ENCODE data around the gene RASA4B. TPM values are rescaled to one million over a fixed set of nuclear protein-coding genes. Genes with fewer than 3 reads are reported as not detected.
"Not testable (repeated sequence)": the region's sequence is repeated elsewhere in the genome, so short reads cannot be mapped to it uniquely, and the experiment has no call there.

Gene RASA4B
- total RNA-seq (22.5 TPM), polyA plus RNA-seq (ENCODE audit: insufficient read depth, low read depth, low replicate concordance) (24.0 TPM)
- long read RNA-seq, donor 1, partial matches to known transcripts: 0 of 1 reads
- long read RNA-seq, donor 1, other reads (novel, unspliced or antisense): 0 of 1 reads
- long read RNA-seq, donor 2, partial matches to known transcripts: 0 of 1 reads
- long read RNA-seq, donor 2, other reads (novel, unspliced or antisense): 0 of 1 reads
- long read RNA-seq, donor 3: 0 reads
- long read RNA-seq, donor 4: 0 reads
- long read RNA-seq, donor 5: 0 reads
- long read RNA-seq, donor 6, partial matches to known transcripts: 0 of 2 reads
- long read RNA-seq, donor 6, other reads (novel, unspliced or antisense): 0 of 2 reads
- long read RNA-seq, donor 7, partial matches to known transcripts: 1 of 6 reads
- long read RNA-seq, donor 7, other reads (novel, unspliced or antisense): 3 of 6 reads
- long read RNA-seq, donor 8: 0 reads
- long read RNA-seq, donor 9: 0 reads
- long read RNA-seq, donor 10, partial matches to known transcripts: 0 of 1 reads
- long read RNA-seq, donor 10, other reads (novel, unspliced or antisense): 0 of 1 reads

DNA sequence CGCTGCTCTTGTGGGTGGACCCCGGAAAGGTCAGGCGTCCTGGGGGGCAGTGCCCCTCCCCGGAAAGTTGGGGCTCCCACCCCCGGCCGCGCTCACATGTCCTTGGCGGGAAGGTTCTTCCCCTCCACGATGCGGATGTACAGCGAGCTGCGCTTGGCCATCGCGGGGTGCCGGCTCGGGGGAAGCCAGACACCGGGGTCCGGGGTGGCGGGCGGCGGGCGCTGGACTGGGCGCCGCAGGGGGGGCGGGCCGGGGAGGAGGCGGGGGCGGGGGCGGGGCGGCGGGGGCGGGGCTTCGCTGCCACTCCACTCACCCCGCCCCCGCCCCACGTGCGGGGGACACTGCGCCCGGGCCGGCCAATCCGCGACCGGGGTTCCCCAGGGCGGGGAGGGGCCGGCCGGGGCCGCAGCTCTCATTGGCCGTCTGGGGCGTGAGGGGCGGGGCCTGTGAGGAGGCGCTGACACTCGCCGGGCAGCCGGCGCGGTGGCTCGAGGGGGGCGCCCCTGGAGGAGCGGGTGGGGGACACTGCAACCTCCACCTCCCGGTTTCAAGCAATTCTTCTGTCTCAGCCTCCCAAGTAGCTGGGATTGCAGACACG, at the start of gene RASA4B:
RASA4B (minus strand) TSS at position 228 of the 598 bp plus-strand sequence; CDS start at position 161, 67 bp downstream.
- H3K4me3 ChIP-seq (ENCODE audit: low read length in 3 of 3); H3K27ac ChIP-seq (ENCODE audit: low read depth in 2 of 2, low read length in 2 of 2); H3K9ac ChIP-seq (ENCODE audit: low read length in 3 of 3); H3K36me3 ChIP-seq (ENCODE audit: control insufficient read depth in 2 of 3, insufficient read depth in 3 of 3, low read length in 3 of 3); FAIRE-seq; H3K9me3 ChIP-seq (ENCODE audit: control insufficient read depth in 2 of 3, insufficient read depth in 1 of 3, low read length in 3 of 3); H3K27me3 ChIP-seq (ENCODE audit: control insufficient read depth, insufficient read depth, low read length); intact Hi-C loops (cut with DNase I); H3K4me1 ChIP-seq (ENCODE audit: control insufficient read depth in 2 of 3, insufficient read depth in 2 of 3, low read depth in 1 of 3, low read length in 3 of 3): not testable (repeated sequence)
- peak in 4 of 5 donors; percentile 6 to 63 (median 10) for DNase-seq

DNA sequence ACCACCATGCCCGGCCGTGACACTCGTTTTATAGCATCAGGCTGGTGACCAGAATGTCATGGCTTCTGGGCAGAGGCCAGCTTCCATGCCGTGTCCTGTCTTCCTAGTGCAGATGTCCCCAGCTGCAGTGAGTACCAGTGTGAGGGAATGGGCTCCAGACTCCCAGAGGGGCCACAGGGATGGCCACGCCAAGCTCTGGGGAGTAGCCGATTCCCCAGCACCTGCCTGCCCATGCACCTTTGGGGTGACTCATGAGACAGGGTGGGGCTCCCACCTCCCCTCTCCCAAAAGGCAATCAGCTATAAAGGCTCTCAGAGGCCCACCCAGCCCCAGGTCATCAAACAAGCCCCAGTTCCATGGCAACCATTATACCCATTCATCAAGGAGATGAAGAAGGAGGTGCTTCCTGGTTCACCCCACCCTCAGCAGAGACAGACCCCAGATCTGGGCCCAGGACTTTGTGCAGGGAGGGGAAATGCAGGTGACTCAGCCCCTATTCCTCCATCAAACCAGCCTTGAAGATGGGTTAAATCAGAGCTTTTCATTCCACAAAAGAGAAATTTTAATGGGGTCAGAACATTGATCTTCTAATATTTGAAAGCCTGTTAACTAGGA, 33.3 kb upstream of the RASA4B start, which contains the start of gene SPDYE2:
SPDYE2 (plus strand) TSS at position 419 of the 615 bp plus-strand sequence. CDS start 2,030 bp downstream, outside the sequence.
- H3K9ac ChIP-seq (ENCODE audit: low read length in 3 of 3); H3K4me3 ChIP-seq (ENCODE audit: low read length in 3 of 3); H3K4me1 ChIP-seq (ENCODE audit: control insufficient read depth in 2 of 3, insufficient read depth in 2 of 3, low read depth in 1 of 3, low read length in 3 of 3); H3K36me3 ChIP-seq (ENCODE audit: control insufficient read depth in 2 of 3, insufficient read depth in 3 of 3, low read length in 3 of 3); H3K27me3 ChIP-seq (ENCODE audit: control insufficient read depth, insufficient read depth, low read length); intact Hi-C loops (cut with DNase I); H3K27ac ChIP-seq (ENCODE audit: low read depth in 2 of 2, low read length in 2 of 2); DNase-seq; FAIRE-seq; H3K9me3 ChIP-seq (ENCODE audit: control insufficient read depth in 2 of 3, insufficient read depth in 1 of 3, low read length in 3 of 3): not testable (repeated sequence)

DNA sequence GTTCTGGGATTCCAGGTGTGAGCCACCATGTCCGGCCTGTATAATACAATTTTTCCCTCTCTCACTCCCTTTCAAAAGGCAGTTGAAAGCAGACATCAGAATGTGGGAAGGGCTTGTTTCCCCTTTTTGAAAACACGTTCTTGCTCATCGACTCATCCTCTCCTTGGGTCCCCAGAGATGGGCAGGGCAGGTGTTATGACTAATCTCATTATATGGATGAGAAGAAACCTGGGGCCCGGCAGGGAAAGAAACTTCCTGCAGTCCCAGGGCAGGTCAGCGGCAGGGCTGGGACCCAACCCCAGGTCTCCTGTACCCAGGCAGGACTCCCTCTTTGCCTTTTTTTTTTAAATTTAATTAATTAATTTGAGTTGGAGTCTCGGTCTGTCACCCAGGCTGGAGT, 28.8 kb upstream of the RASA4B start:
- H3K4me1 ChIP-seq (ENCODE audit: control insufficient read depth in 2 of 3, insufficient read depth in 2 of 3, low read depth in 1 of 3, low read length in 3 of 3); H3K27ac ChIP-seq (ENCODE audit: low read depth in 2 of 2, low read length in 2 of 2); H3K4me3 ChIP-seq (ENCODE audit: low read length in 3 of 3); H3K27me3 ChIP-seq (ENCODE audit: control insufficient read depth, insufficient read depth, low read length); H3K9ac ChIP-seq (ENCODE audit: low read length in 3 of 3); DNase-seq; H3K9me3 ChIP-seq (ENCODE audit: control insufficient read depth in 2 of 3, insufficient read depth in 1 of 3, low read length in 3 of 3); H3K36me3 ChIP-seq (ENCODE audit: control insufficient read depth in 2 of 3, insufficient read depth in 3 of 3, low read length in 3 of 3); FAIRE-seq; intact Hi-C loops (cut with DNase I): not testable (repeated sequence)

DNA sequence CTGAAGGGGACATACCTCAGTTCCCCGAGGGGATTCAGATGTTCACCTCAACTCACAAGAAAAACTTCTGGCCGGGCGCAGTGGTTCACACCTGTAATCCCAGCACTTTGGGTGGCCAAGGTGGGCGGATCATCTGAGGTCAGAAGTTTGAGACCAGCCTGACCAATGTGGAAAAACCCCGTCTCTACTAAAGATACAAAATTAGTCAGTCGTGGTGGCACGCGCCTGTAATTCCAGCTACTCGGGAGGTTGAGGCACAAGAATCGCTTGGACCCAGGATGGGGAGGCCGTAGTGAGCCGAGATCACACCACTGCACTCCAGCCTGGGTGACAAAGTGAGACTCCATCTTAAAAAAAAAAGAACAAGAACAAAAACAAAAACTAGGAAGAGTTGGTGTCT, 27.7 kb upstream of the RASA4B start:
- H3K27me3 ChIP-seq (ENCODE audit: control insufficient read depth, insufficient read depth, low read length); H3K4me3 ChIP-seq (ENCODE audit: low read length in 3 of 3); H3K9ac ChIP-seq (ENCODE audit: low read length in 3 of 3); H3K9me3 ChIP-seq (ENCODE audit: control insufficient read depth in 2 of 3, insufficient read depth in 1 of 3, low read length in 3 of 3); H3K36me3 ChIP-seq (ENCODE audit: control insufficient read depth in 2 of 3, insufficient read depth in 3 of 3, low read length in 3 of 3); FAIRE-seq; DNase-seq; H3K4me1 ChIP-seq (ENCODE audit: control insufficient read depth in 2 of 3, insufficient read depth in 2 of 3, low read depth in 1 of 3, low read length in 3 of 3); intact Hi-C loops (cut with DNase I); H3K27ac ChIP-seq (ENCODE audit: low read depth in 2 of 2, low read length in 2 of 2): not testable (repeated sequence)

DNA sequence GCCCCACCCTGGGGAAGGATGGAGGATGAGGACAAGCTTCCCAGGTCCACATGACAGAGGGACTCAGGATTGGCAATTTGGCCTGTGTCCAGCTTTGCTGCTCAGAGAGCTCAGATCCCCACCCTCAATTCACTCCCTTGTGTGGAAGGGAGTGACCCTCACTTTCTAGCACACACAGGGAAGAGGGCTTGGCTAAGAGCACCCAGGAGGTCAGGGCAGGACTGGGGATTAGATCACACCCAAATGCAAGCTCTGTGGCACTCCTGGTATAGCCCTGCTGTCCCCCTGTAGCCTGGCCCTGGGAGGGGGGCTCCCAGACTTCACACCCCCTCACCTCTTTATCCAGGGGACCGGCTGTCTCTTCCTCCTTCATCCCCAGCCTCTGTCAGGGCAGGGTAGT, 26.8 kb upstream of the RASA4B start:
- H3K9me3 ChIP-seq (ENCODE audit: control insufficient read depth in 2 of 3, insufficient read depth in 1 of 3, low read length in 3 of 3); DNase-seq; FAIRE-seq; intact Hi-C loops (cut with DNase I); H3K27ac ChIP-seq (ENCODE audit: low read depth in 2 of 2, low read length in 2 of 2); H3K4me3 ChIP-seq (ENCODE audit: low read length in 3 of 3); H3K4me1 ChIP-seq (ENCODE audit: control insufficient read depth in 2 of 3, insufficient read depth in 2 of 3, low read depth in 1 of 3, low read length in 3 of 3); H3K9ac ChIP-seq (ENCODE audit: low read length in 3 of 3); H3K27me3 ChIP-seq (ENCODE audit: control insufficient read depth, insufficient read depth, low read length); H3K36me3 ChIP-seq (ENCODE audit: control insufficient read depth in 2 of 3, insufficient read depth in 3 of 3, low read length in 3 of 3): not testable (repeated sequence)

DNA sequence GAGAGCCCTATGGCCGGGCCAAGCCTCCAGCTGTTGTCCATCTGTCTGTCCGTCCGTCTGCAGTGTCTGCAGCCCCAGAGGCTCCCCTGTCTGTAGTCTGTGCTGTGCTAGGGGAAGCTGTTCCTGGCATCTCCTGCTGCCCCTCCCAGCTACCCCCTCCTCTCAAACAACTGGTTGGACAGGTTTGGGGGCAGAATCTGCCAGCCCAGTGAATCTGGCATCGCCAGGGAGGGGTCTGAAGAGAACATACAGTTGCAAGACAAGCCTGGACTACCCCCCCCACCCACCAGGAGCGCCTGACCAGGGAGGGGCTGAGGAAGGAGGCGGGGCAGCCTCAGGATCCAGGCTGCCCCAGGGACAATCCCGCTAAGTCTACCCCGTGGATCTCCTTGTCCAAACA, 26.0 kb upstream of the RASA4B start, which contains the start of gene UPK3BL2:
UPK3BL2 (minus strand) TSS at position 101 of the 400 bp plus-strand sequence; CDS start at position 41, 60 bp downstream.
- H3K27ac ChIP-seq (ENCODE audit: low read depth in 2 of 2, low read length in 2 of 2); H3K9me3 ChIP-seq (ENCODE audit: control insufficient read depth in 2 of 3, insufficient read depth in 1 of 3, low read length in 3 of 3); intact Hi-C loops (cut with DNase I); H3K36me3 ChIP-seq (ENCODE audit: control insufficient read depth in 2 of 3, insufficient read depth in 3 of 3, low read length in 3 of 3); FAIRE-seq; H3K9ac ChIP-seq (ENCODE audit: low read length in 3 of 3); DNase-seq; H3K27me3 ChIP-seq (ENCODE audit: control insufficient read depth, insufficient read depth, low read length); H3K4me1 ChIP-seq (ENCODE audit: control insufficient read depth in 2 of 3, insufficient read depth in 2 of 3, low read depth in 1 of 3, low read length in 3 of 3); H3K4me3 ChIP-seq (ENCODE audit: low read length in 3 of 3): not testable (repeated sequence)

DNA sequence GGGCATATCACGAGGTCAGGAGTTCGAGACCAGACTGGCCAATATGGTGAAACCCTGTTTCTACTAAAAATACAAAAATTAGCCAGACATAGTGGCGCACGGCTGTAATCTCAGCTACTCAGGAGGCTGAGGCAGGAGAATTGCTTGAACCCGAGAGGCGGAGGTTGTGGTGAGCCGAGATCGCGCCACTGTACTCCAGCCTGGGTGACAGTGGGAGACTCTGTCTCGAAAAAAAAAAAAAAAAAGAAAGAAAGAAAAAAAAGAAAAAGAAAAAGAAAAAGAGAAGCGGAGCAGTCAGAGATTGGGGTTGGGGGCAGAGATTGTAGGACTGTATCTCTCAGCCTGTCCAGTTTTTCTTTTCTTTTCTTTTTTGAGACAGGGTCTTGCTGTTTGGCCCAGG, 25.2 kb upstream of the RASA4B start:
- H3K4me3 ChIP-seq (ENCODE audit: low read length in 3 of 3); H3K9ac ChIP-seq (ENCODE audit: low read length in 3 of 3); intact Hi-C loops (cut with DNase I); DNase-seq; FAIRE-seq; H3K36me3 ChIP-seq (ENCODE audit: control insufficient read depth in 2 of 3, insufficient read depth in 3 of 3, low read length in 3 of 3); H3K9me3 ChIP-seq (ENCODE audit: control insufficient read depth in 2 of 3, insufficient read depth in 1 of 3, low read length in 3 of 3); H3K27ac ChIP-seq (ENCODE audit: low read depth in 2 of 2, low read length in 2 of 2); H3K4me1 ChIP-seq (ENCODE audit: control insufficient read depth in 2 of 3, insufficient read depth in 2 of 3, low read depth in 1 of 3, low read length in 3 of 3); H3K27me3 ChIP-seq (ENCODE audit: control insufficient read depth, insufficient read depth, low read length): not testable (repeated sequence)

DNA sequence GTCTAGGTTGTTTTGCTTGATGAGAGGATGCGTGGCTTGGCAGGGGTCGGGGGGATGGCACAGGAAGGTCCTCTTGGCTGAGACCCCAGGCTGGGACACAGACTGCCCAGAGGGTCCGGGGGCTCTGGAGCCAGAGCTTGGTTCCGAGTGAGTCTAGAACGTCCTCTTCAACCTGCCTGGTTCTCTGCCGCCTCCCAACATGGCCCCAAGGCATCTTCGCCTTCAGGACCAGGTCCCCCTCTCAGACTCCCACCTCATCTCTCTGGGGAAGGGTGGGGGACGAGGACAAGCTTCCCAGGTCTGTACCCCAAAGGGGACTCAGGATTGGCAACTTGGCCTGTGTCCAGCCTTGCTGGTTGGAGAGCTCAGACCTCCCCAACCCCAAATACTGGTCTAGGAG, 24.5 kb upstream of the RASA4B start:
- H3K9me3 ChIP-seq (ENCODE audit: control insufficient read depth in 2 of 3, insufficient read depth in 1 of 3, low read length in 3 of 3); H3K27ac ChIP-seq (ENCODE audit: low read depth in 2 of 2, low read length in 2 of 2); H3K4me1 ChIP-seq (ENCODE audit: control insufficient read depth in 2 of 3, insufficient read depth in 2 of 3, low read depth in 1 of 3, low read length in 3 of 3); H3K4me3 ChIP-seq (ENCODE audit: low read length in 3 of 3); H3K27me3 ChIP-seq (ENCODE audit: control insufficient read depth, insufficient read depth, low read length); H3K36me3 ChIP-seq (ENCODE audit: control insufficient read depth in 2 of 3, insufficient read depth in 3 of 3, low read length in 3 of 3); FAIRE-seq; H3K9ac ChIP-seq (ENCODE audit: low read length in 3 of 3); intact Hi-C loops (cut with DNase I): not testable (repeated sequence)
- peak in 1 of 5 donors; percentile 39 for DNase-seq

All from kidney (tissue), 19 donors.